Head of caudate nucleus (tissue), 42 donors: ENCODE measurements around the gene SPIN1.

ENCODE experiments used
- DNase-seq, 42 donors: peaks; one replicate each; pipeline versions ENCODE4 v3.0.0 to v3.0.0-alpha.2; 2020 to 2021; ENCODE audit warnings: mixed read lengths in 7 of 42
- intact Hi-C: fragments of 100-400 bp; cut with DNase I; formaldehyde crosslinking; loops from one replicate; pipeline ENCODE4 v1.15.0; 2022

The SPIN1 gene

GRCh38 chr9:88387036-88387551 lies 1.1 kb upstream of the SPIN1 start:
- intact Hi-C loops, result no loop called here
- peak in 17 of 42 donors; percentile 9 to 56 (median 28) for DNase-seq

DNA sequence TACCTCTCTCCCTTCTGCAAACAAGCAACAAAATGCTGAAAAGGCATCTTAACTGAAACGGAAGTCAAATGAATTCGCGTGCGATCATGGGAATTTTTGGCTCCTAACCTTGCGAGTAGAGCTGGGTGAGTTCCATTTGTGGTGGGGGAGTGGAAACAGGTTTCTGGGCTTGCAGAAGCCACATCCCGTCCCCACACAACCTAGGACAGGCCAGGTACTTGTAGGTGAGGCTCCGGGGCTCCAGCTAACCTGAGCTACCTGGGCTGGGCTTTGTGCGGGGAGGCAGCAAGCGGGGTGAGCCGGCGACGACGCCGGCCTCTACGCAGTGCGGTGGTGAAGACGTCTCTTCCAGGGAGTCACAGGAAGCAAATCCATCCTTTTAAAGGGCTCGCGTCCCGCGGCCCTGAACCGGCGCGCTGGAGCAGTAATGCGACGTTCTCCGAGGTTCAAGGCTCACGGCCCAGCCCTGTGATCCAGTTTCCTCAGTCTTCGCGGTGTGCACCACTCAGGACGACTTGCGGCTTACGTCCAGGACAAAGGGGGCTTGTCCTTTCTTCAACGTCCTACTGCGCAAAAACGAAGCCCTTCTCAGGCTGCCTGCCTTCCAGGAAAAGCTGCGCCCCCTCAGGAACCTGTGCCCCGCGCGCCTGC lies 567 bp upstream of the SPIN1 start:
- intact Hi-C loops, result no loop called here
- DNase-seq, result peak; percentile 29 to 78 (median 61)

DNA sequence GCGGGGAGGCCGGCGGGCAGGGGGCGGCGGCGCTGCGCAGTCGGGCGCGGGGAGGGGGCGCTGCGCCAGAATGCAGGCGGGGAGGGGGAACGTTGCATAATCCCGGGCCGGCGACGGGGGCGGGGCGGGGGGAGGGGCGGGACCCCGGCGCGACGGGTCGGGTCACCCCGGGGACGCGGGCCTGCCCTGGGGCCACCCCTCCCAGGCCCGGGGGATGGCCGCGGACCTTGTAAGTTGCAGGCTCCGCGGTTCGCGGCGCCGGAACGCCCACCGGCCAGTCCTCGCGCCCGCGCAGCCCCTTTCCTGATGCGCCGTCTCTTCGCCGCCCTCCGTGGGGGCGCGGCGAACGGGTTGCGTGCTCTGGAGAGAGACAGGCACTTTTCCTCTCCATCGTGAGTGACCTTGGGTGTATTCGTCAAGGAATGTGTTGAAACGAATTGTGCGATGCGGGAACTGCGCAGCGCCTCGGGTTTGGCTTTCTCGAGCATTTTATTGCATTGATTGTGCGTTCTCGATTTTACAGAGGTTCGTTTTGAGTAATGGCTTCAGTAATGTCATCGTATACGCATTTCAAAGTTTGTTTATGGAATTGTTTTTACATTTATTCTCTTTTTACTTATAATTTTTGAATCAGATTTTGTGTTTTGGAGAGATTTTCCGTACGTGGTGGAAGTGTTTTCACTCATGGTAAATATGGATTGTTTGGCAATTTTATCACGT lies 802 bp downstream of the SPIN1 start:
- DNase-seq, result peak in 35 of 42 donors; percentile 18 to 75 (median 48)
- intact Hi-C loops, result no loop called here

GRCh38 chr9:88390371-88390990 lies 2.2 kb downstream of the SPIN1 start:
- no peak for DNase-seq
- intact Hi-C loops, result no loop called here

DNA sequence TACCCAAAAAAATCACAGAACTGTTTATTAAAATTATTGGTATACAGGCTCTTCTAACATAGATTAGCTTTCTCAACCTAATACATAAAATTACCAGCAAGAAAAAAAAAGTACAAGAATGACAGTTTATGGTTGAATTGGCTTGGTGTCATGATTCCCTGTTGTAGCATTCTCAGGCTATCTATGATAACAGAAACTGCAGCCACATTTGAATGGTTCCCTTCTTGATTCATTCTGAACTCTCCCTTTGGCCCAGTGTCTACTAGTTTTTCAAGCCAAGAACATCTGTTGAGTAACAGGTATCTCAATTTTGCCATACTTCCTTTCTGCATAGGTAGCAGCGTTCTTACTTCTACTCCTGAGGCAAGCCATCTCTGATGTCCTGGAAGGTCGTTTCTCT lies 3.0 kb downstream of the SPIN1 start:
- intact Hi-C loops, result no loop called here
- DNase-seq, result no peak

DNA sequence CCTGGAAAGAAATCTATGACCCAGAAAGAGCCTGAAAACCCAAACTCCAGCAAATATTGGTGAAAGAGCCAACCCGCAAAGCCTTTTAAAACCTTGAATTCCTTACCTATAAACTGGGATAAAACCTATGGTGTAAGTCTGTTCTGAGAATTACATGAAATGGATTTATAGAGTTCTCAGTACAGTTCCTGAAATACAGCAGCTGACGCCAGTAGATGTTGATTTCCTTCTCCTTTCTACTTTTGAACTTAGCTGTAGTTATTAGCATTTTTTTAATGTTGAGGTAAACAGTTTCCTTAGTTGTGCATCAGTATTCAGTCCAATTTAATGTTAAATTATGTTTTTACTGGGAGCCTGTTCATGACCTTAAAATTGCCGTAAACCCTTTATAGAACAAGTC lies 3.7 kb downstream of the SPIN1 start:
- intact Hi-C loops, result no loop called here
- no peak for DNase-seq

DNA sequence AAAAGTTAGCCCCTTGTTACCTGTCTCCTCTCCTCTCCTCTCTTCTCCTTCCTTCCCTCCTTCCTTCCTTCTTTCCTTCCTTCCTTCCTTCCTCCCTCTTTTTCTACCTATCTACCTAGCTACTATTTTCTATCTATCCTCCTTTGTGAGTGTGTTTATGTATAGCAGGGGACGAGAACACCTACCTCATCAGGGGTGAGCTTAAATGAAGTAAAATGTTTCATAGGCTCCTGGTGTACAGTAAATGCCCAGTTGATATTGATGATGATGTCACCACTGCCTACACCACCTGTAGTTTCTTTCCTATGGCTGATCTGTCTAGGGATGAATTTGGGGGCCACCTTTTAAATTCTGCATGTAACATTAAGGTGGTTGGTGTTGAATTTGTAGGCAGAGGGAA lies 4.3 kb downstream of the SPIN1 start:
- intact Hi-C loops, result no loop called here
- no peak for DNase-seq

DNA sequence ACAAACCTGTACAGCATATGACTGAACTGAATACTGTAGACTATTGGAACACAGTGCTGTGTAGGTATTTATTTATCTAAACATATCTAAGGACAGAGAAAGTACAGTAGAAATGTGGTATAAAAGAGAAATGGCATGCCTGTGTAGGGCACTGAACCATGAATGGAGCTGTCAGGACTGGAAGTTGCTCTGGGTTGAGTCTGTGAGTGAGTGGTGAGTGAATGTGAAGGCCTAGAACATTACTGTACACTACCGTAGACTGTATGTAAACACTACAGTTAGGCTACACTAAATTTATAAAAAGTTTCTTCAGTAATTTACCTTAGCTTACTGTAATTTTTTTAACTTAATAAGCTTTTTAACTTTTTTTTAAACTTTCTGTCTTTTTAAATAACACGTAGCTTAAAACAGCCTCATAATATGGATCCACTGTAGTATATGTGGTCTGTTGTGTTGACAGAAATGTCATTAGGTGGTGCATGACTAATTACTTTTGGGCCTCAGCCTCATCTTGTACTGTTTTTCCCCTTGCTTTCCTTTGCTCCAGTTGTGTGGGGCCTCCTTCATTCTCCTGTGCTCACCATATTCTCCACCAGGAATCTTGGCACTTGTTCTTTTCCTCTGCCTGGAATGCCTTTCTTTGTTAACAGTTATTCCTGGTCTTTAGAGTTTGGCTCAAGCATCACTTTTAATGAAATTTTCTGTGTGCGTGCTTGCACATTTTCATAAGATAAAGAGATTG lies 8.8 kb downstream of the SPIN1 start:
- DNase-seq, result no peak
- intact Hi-C loops, result no loop called here

DNA sequence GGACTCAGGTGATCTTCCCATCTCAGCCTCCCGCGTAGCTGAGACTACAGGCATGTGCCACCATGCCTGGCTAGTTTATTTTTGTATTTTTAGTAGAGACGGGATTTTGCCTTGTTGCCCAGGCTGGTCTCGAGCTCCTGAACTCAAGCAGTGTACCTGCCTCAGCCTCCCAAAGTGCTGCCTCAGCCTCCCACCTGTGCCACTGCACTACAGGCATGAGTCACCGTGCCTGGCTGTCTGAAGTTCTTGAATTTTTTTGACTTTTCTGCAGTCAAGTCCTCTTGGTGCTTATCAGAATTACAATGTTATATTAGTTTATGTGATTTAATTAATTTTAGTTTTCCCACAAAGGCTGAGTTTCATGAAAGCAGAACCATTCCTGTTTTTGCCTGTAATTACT lies 9.8 kb downstream of the SPIN1 start:
- intact Hi-C loops, result no loop called here
- peak in 30 of 42 donors; percentile 15 to 74 (median 38) for DNase-seq

- intact Hi-C loops, result no loop called here
- DNase-seq, result no peak
Measured at GRCh38 chr9:88399966-88400365, 11.7 kb downstream of the SPIN1 start.

DNA sequence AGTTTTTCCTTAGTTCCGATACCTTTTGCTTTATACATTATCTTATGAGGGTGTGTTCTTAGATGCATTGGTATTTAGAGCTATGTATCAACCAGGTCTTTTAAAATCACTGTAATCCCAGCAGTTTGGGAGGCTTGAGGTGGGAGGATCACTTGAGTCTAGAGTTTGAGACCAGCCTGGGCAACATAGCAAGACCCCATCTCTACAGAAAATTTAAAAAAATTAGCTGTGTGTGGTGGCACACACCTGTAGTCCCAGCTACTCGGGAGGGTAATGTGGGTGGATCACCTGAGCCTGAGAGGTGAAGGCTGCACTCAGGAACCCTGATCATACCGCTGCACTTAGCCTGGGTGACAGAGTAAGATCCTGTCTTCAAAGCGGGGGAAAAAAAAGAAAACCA lies 15.1 kb downstream of the SPIN1 start:
- no peak for DNase-seq
- intact Hi-C loops, result no loop called here

DNA sequence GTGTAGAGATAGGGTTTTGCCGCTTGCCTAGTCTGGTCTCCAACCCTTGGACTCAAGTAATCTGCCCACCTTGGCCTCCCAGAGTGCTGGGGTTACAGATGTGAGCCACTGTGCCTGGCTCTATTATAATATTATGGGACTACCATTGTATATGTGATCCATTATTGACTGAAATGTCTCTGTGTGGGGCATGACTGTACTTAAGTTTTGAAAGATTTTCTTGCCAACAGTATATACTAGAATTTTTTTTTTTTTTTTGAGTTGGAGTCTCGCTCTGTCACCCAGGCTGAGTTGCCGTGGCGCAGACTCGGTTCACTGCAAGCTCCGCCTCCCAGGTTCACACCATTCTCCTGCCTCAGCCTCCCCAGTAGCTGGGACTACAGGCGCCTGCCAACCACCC lies 17.8 kb downstream of the SPIN1 start:
- no peak for DNase-seq
- intact Hi-C loops, result no loop called here

DNA sequence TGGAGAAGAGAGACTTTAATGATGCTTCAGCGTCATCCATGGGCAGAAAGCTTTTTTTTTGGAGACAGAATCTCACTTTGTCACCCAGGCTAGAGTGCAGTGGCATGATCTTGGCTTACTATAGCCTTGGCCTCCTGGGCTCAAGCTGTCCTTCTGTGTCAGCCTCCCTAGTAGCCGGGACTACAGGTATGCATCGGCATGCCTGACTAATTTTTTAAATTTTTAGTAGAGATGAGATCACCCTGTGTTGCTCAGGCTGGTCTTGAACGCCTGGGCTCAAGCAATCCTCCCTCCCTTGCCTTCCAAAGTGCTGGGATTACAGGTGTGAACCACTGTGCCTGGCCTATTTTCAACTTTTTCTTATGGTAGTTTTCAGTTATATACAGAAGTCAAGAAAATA lies 23.2 kb downstream of the SPIN1 start:
- intact Hi-C loops, result no loop called here
- no peak for DNase-seq

GRCh38 chr9:88414298-88414697 lies 26.1 kb downstream of the SPIN1 start:
- DNase-seq, result no peak
- intact Hi-C loops, result no loop called here

DNA sequence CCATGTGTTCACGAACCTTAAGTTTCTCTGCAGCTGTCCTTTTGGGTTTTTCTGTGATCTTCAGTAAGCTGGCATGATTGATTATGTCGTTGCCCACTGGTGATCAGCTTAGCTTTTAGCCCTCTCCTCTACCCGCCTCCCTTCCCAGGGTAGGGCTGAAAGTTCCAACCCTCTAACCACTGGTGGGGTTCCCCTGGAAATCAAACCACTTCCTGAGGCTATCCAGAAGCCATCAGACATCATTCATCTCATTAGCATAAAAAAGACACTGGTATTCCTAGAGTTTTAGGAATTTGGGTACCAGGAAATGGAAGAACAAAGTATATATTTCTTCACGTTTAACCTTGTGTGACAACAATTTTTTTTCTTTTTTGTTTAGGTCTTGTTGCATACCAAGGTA lies 29.8 kb downstream of the SPIN1 start:
- intact Hi-C loops, result no loop called here
- DNase-seq, result no peak

DNA sequence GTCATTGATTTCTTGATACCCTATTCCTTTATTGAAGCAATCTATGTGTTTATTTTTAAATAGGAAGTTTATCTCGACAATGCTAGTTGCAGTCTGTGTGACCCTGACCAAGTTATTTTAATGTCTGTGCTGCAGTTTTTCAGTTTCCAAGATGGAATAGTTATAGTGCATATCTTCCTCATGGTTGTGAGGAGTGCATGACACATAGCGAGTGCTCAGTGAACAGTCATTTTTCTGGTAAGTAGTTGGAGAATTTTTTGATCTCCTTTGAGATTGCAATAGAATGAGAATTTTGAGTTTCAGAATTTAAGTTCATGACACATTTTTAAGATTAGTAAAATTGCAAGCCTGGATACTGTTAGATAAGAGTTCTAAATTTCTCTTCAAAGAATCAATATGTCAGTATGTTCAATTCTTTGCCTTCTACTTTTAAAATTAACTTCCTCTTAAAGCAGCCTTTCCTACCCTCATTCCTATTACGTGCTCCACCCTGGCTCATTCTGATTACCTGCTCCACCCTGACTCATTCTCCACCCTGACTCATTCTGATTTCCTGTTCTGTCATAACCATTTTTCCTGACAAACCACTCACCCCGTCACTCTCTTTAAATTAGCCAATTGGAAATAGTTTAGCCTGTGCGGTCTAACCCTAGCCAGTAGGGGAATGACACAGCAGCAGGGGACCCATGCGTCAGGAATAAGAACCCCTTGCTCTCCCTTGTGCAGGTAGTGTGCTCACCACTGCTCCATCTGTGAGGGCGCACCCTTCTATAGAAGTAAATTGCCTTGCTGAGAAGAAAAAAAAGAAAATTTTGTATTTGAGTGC lies 30.7 kb downstream of the SPIN1 start:
- intact Hi-C loops, result no loop called here
- DNase-seq, result peak in 19 of 42 donors; percentile 13 to 73 (median 45)

GRCh38 chr9:88420227-88420626 lies 32.0 kb downstream of the SPIN1 start:
- intact Hi-C loops, result no loop called here
- peak in 2 of 42 donors; percentile 3 to 41 for DNase-seq

- no peak for DNase-seq
- intact Hi-C loops, result no loop called here
Measured at GRCh38 chr9:88421348-88421747, 33.1 kb downstream of the SPIN1 start.

DNA sequence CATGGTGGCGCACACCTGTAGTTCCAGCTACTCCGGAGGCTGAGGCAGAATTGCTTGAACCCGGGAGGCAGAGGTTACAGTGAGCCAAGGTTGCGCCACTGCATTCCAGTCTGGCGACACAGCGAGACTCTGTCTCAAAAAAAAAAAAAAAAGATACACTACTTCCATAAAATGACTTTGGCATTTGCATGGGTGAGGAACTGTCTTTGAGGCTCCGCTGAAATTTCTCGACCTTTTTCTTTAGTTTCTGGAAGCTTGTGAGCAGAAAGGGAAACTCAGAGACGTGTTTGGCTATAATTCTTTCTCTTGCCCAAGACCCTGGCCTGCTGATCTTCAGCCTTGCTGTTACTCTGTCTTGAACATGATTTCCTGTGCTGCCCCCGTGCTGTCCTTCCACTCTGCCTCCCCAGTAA lies 37.3 kb downstream of the SPIN1 start:
- peak in 1 of 42 donors; percentile 12 for DNase-seq
- intact Hi-C loops, result no loop called here
